Measurements from ENCODE around the gene CCL26.
"Not testable (repeated sequence)": the region's sequence is repeated elsewhere in the genome, so short reads cannot be mapped to it uniquely, and the experiment has no call there.

CCL26 gene

GRCh38 chr7:75737856-75738603 lies 34.0 kb downstream of the CCL26 start:
- DNase-seq, result no peak

GRCh38 chr7:75735581-75736350 lies 36.2 kb downstream of the CCL26 start:
- DNase-seq, result no peak

- DNase-seq, result no peak
These were observed 37.2 kb downstream of the CCL26 start for GRCh38 chr7:75734586-75735458.

GRCh38 chr7:75732764-75733630 lies 39.0 kb downstream of the CCL26 start:
- no peak for DNase-seq

GRCh38 chr7:75732016-75732521 lies 39.9 kb downstream of the CCL26 start:
- no peak for DNase-seq

- no peak for DNase-seq
These were observed 42.1 kb downstream of the CCL26 start for GRCh38 chr7:75729851-75730274.

GRCh38 chr7:75727881-75728593 lies 44.0 kb downstream of the CCL26 start:
- DNase-seq, result peak; percentile 35 to 74

- not testable (repeated sequence) for DNase-seq
These were observed 44.7 kb downstream of the CCL26 start for GRCh38 chr7:75727351-75727750.

- DNase-seq, result no peak
These were observed 46.7 kb downstream of the CCL26 start for GRCh38 chr7:75725306-75725705.

- no peak for DNase-seq
These were observed 48.6 kb downstream of the CCL26 start for GRCh38 chr7:75723444-75723843.

- no peak for DNase-seq
These were observed 49.6 kb downstream of the CCL26 start for GRCh38 chr7:75722373-75722772.

GRCh38 chr7:75721922-75722321 lies 50.1 kb downstream of the CCL26 start:
- DNase-seq, result not testable (repeated sequence)

- DNase-seq, result no peak
These were observed 50.6 kb downstream of the CCL26 start for GRCh38 chr7:75721426-75721825.

- DNase-seq, result no peak
These were observed 52.4 kb downstream of the CCL26 start for GRCh38 chr7:75719626-75720025.

Data from CD4-positive, alpha-beta T cell treated with Interferon alpha-2 for 1 hour (primary cell).